GM12872 (cell line): ENCODE results near the gene EID2.

Experiments
- TF ChIP-seq, protein P1 (sequence below): IDR thresholded peaks from 3 replicates; pipeline ENCODE4 v1.5.1; 2011; ENCODE audit warnings: low read depth, mild to moderate bottlenecking, low read length, moderate library complexity; ENCODE audit not compliant: insufficient read depth

The EID2 gene

DNA sequence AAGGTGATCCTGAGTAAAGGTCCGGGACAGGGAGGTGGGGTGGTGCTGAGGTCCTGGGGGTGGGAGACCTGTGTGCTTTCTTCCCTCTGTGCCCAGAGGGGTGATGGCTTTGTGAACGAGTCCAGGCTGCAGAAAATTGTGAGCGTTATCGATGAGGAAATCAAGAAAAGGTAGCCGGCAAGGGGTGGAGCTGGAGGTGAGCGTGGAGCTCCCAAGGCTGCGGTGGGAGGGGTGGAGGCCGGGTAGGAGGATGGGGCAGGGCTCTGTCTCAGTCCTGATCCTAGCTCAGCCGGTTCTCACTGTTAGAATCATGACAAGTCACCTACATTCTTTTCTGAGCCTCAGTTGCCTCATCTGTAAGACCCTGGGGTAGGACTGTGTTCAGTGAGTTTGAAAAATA lies 21.0 kb downstream of the EID2 start:
- TF ChIP-seq, protein P1, sequence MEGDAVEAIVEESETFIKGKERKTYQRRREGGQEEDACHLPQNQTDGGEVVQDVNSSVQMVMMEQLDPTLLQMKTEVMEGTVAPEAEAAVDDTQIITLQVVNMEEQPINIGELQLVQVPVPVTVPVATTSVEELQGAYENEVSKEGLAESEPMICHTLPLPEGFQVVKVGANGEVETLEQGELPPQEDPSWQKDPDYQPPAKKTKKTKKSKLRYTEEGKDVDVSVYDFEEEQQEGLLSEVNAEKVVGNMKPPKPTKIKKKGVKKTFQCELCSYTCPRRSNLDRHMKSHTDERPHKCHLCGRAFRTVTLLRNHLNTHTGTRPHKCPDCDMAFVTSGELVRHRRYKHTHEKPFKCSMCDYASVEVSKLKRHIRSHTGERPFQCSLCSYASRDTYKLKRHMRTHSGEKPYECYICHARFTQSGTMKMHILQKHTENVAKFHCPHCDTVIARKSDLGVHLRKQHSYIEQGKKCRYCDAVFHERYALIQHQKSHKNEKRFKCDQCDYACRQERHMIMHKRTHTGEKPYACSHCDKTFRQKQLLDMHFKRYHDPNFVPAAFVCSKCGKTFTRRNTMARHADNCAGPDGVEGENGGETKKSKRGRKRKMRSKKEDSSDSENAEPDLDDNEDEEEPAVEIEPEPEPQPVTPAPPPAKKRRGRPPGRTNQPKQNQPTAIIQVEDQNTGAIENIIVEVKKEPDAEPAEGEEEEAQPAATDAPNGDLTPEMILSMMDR: no peak

DNA sequence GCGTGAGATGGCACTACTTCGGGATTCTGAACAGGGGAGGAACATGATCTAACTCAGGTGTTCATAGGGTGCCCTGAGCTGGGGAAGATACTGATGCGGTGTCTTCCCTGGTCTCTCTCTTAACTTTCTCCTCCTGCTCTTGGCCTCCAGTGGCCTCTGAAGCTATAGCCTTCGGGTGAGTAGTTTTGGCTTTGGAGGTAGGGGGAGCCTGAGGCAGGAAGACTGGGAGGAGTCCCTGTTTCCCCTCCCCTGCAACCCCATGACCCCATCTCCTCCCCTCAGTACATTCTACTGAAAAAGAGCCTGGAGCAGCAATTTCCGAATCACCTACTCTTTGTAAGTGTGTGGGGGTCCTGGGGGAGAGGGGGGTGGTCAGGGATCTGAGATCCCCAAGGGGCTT lies 21.5 kb downstream of the EID2 start:
- TF ChIP-seq, protein P1: no peak

DNA sequence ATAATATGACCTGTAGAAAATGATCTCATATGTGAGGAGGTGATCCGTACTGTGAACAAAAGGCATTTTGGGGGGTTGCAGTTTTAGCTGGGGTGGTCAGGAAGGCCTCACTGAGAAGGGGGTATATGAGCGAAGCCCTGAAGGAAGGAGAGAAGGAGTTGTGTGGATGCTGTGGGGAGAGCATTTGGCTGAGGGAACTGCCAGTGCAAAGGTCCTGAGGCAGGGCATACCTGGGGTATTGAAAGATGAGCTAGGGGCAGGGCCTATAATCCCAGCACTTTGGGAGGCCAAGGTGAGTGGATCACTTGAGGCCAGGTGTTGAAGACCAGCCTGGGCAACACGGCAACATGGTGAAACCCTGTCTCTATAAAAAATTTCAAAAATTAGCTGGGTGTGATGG lies 22.5 kb downstream of the EID2 start:
- TF ChIP-seq, protein P1: no peak

DNA sequence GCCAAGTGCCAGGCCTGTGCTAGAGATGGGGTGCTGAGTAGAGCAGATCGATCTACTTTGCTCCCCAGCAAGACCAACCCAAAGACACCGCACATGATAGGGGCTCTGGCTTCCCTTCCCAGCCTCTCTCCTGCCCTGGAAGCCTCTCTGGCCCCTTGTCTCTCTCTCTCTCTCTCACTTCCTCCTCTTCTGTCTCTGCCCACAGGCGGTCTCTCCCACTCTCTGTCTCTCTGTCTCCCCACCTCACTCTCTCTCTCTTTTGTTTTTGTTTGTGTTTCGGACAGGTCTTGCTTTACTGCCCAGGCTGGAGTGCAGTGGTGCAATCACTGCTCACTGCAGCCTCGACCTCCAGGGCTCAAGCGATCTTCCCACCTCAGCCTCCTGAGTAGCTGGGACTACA lies 23.7 kb downstream of the EID2 start:
- TF ChIP-seq, protein P1: no peak

DNA sequence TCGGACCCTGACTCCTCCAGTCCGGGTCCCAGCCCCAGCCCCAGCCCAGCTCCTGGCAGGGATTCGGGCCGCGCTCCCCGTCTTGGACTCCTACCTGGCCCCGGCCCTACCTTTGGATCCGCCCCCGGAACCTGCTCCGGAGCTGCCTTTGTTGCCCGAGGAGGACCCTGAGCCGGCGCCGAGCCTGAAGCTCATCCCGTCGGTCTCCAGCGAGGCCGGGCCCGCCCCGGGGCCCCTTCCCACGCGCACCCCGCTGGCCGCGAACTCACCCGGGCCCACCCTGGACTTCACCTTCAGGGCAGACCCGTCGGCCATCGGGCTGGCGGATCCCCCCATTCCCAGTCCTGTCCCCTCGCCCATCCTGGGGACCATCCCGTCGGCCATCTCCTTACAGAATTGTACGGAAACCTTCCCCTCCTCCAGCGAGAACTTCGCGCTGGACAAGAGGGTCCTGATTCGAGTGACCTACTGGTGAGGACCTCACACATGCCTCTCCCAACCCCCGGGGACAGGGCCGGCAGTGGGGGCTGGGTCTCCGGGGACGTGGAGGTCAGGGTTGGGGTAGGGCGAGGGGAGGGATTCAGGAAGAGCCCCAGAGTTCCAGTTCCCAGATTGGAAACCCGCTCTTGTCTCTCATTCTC lies 24.3 kb downstream of the EID2 start:
- TF ChIP-seq, protein P1: no peak

DNA sequence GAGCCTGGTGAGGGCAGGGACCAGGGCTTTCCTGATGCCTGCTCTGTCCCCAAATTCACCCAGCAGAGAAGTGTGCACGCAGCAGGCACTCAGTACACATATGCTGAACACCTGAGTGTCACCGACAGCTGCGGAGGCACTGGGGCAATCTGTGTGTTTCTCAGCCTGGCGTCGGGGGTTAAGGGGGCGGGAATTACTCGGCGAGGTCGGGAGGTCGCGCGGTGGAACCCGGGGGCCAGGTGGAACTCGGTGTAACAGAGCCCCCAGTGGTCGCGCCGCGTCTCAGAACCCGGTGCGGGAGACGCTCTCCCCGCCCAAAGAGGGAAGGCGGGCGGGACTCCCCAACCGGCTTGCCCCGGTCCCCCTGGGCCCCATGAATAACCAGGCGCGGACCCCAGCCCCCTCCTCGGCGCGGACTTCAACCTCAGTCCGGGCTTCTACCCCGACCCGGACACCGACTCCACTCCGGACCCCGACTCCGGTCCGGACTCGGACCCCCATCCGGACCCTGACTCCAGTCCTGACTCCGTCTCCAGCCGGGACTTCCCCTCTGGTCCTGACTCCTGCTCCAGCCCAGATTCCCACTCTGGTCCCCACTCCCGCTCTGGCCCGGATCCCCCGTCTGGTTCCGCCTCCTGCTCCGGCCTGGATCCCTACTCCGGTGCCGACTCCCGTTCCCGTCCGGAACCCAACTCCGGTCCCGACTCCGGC lies 25.0 kb downstream of the EID2 start, which contains the start of gene SELENOV:
SELENOV (plus strand) TSS at position 300 of the 711 bp plus-strand sequence; CDS start at position 374, 74 bp downstream.
- TF ChIP-seq, protein P1: no peak

DNA sequence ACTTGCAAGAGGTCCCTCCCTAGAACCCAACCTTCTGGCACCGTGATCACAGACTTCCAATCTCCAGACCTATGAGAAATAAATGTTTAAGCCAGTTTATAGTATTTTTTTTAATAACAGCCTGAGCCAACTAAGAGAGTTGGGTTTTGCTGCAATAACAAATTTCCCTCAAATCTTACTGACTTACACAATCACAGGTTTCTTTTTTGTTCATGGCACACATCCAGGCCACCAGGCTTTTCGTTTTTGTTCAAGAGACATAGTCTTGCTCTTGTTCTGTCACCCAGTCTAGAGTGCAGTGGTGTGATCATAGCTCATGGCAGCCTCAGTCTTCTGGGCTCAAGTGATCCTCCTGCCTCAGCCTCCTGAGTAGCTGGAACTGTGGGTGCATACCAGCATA lies 27.0 kb downstream of the EID2 start:
- TF ChIP-seq, protein P1: no peak
